NCI-H1417 (cell line): ENCODE results near the gene BARX2.
"Not testable (repeated sequence)": the region's sequence is repeated elsewhere in the genome, so short reads cannot be mapped to it uniquely, and the experiment has no call there.

Source experiments
- DNase-seq, 3 experiments: peaks; one replicate each; lab custom pipeline; 2025; lab: John Stamatoyannopoulos, UW

The BARX2 gene, protein sequence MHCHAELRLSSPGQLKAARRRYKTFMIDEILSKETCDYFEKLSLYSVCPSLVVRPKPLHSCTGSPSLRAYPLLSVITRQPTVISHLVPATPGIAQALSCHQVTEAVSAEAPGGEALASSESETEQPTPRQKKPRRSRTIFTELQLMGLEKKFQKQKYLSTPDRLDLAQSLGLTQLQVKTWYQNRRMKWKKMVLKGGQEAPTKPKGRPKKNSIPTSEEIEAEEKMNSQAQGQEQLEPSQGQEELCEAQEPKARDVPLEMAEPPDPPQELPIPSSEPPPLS

DNA sequence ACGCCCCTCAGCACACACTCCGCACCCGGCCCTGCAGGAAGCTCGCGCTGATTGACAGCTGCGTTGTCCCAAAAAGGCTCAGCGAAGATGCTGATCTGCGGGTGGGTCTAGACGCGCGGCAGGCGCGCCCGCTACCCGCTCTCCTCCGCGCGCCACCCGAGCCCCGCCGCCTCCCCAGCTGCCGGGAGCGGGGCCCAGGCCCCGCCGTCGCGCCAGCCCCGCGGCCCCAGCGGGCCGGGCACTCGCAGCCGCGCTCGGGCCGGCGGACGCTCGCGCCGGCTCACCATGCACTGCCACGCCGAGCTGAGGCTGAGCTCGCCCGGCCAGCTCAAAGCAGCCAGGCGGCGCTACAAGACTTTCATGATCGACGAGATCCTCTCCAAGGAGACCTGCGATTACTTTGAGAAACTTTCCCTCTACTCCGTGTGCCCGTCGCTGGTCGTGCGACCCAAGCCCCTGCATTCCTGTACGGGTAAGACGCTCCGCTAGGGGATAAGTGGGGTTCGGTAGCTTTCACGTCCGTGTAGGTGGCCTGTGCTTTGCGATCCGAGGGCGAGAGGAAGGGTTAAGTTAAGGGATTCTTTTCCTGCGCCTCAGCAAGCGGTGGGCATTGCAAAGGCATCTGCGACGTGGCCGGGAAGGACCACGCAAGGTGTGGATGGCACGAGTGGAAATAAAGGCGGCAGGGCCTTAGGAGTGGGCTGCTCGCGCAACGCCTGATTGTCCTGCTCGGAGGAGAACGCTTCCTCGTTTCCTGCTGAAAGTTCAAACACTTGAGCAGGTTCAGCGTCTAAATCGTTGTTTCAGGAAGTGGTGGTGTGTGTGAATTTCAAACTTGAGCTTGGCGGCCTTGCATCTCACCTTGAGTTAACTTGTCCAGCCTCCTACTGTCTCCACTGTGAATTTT is at the start of gene BARX2:
TSS of gene BARX2 (plus strand) at position 98 of the 907 bp plus-strand sequence. CDS start at position 286, 188 bp downstream.
- DNase-seq, result peak; percentile 35 to 77 (median 71)

DNA sequence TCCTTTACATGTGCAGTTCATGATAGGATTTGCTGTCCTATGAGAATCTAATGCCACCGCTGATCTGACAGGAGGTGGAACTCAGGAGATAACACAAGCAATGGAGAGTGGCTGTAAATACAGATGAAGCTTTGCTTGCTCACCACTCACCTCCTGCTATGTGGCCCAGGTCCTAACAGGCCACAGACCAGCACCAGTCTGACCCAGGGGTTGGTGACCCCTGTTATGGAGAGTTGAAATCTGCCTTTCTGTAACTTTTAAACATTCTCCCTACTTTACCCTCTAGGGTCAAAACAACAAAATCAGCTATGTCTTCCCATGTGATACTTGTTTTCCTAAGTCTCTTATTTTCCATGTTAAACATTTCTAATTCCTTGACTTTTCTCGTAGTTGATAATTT is 48.7 kb upstream of the BARX2 start:
- no peak for DNase-seq

DNA sequence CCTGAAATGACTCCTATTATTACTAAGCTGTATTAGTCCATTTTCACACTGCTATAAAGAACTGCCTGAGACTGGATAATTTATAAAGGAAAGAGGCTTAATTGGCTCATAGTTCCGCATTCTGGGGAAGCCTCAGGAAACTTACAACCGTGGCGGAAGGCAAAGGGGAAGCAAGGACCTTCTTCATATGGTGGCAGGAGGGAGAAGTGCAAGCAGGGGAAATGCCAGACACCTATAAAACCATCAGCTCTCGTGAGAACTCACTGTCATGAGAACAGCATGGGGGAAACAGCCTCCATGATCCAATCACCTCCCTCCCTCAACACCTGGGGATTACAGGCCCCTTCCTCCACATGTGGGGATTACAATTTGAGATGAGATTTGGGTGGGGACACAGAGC is 47.9 kb upstream of the BARX2 start:
- not testable (repeated sequence) for DNase-seq

DNA sequence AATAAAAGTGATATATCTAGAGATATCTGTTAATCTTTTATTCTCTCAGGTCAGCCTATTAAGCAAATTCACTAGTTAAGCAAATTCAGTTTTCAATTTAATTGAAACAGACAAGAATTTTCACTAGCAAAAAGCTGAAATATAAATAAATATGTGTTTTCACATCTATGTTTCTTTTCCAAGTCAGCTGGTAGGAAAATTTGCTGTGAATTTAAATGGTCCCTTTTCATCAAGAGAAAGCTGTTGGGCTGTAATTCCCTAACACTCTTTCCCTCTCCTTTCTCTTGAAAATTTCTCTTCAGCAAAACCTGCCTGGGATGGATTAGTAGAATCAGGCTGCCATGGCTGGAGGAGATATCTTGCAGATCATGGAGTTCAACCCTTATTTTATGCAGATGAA is 46.9 kb upstream of the BARX2 start:
- DNase-seq, result no peak

DNA sequence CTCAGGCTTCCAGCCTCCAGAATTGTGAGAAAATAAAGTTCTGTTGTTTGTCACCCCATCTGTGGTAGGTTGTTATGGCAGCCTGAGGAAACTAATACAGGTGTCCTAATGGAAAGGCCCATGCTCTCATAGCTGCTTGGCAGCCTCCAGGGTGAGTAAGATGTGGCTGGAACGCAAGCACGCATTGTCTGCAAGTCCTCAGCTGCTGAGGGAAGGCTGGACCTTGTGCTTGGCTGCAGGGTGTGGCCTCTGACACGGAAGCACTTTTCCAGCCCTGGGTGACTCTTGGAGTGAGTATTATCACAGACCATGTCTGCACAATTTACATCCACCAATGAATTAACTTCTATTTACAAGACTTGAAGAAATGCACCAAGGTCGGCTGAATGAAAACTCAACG is 44.4 kb upstream of the BARX2 start:
- DNase-seq, result peak in 1 of 3 experiments; percentile 59

DNA sequence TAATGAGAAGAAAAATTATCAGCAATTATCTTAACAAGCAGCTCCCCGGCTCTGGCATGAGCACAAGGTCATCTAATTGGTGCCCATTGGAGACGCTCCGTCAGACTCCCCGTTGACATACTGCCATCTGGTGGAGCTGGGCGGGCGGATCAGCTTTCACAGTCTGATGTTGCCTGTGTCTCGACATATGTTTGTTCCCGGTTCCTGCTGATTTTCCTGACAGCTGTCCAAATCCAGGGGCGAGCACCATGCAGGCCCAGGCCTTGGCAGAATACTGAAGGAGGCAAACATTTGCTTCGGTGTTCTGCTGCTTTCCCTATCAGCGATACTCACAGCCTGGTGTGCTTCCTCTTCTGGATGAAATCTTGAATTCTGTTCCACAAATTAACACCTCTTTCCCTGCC is 43.8 kb upstream of the BARX2 start:
- DNase-seq, result peak; percentile 81 to 97 (median 92)

DNA sequence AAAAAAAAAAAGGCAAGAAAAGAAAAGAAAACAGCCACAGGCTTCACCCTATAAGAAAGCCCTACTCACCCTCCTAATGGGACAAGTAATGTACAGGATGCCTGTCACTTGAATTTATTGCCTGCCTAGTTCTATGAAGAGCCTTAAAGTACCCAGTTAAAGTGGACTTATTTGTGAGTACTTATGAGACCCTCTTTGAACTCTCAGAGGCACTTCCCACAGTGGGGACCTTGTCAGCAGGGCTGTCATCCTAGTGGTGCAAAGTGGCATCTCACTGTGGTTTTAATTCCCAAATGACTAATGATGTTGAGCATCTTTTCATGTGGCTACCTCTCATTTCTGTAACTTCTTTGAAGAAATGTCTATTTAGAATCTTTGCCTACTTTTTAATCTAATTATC is 41.8 kb upstream of the BARX2 start:
- DNase-seq, result peak in 2 of 3 experiments; percentile 51 to 68

DNA sequence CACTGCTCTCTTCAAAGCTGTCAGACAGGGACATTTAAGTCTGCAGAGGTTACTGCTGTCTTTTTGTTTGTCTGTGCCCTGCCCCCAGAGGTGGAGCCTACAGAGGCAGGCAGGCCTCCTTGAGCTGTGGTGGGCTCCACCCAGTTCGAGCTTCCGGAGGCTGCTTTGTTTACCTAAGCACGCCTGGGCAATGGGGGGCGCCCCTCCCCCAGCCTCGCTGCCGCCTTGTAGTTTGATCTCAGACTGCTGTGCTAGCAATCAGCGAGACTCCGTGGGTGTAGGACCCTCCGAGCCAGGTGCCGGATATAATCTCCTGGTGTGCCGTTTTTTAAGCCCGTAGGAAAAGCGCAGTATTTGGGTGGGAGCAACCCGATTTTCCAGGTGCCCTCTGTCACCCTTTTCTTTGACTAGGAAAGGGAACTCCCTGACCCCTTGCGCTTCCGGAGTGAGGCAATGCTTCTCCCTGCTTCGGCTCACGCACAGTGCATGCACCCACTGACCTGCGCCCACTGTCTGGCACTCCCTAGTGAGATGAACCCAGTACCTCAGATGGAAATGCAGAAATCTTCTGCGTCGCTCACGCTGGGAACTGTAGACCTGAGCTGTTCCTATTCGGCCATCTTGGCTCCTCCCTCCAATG is 31.2 kb upstream of the BARX2 start:
- not testable (repeated sequence) for DNase-seq

DNA sequence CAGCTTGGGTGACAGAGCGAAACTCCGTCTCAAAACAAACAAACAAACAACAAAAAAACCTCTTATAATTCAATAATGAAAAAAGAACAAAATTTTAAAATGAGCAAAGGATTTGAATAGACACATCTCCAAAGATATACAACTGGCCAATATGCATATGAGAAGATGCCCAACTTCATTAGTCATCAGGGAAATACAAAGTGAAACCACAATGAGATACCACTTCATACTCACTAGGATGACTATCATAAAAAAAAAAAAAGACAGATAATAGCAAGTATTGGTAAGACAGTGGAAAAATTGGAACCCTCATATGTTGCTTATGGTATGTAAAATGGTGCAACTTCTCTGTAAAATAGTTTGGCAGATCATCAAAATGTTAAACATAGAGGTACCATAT is 28.7 kb upstream of the BARX2 start:
- DNase-seq, result no peak

DNA sequence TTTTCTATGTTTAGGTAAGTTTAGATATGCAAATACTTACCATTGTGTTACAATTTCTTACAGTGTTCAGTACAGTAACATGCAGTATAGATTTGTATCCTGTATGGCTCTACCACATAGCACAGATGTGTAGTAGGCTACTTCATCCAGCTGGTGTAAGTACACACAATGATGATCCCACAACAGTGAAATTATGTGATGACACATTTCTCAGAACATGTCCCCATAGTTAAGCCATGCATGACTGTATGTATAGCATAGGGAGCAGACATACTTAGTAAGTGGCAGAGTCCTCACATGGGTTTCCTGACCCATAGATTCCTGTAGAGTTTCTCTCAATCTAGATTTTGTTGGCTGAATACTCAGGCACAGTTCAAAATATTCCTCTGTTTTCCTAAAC is 26.8 kb upstream of the BARX2 start:
- DNase-seq, result no peak

DNA sequence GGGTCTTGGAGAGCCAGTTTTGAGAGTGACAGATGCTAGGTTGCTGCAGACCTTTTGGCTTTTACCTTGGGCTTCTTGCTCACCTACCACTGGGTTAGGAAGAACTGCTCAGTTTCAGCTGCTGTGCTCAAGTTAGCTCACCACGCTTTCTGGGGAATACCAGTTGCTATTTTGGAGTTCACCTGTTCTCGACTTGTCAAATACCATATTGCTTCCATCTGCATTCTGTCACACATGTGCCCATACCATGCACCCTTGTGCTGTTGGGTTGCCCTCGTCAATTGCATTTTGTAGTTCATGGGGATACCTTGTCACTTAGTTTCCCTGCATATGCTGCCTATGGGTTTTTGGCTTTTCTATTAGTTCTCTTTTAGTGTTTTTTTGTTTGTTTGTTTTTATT is 23.0 kb upstream of the BARX2 start:
- DNase-seq, result no peak

DNA sequence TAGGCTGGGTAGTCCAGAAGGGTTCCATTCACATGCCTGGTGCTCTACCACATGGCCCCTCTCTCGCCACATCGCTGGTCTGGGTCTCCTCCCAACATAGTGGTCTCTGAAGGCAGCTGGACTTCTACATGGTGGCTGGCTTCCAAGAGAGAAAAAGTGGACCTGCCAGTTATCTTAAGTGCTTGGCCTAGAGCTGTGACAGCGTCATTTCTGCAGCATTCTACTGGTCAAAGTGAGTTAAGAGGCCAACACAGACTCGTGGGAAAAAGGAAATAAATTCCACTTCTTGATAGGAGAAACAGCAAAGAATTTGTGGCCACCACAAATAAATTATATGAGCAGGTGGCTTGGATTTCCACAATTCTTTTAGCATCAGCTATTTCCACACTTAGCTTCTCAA is 21.0 kb upstream of the BARX2 start:
- DNase-seq, result no peak

DNA sequence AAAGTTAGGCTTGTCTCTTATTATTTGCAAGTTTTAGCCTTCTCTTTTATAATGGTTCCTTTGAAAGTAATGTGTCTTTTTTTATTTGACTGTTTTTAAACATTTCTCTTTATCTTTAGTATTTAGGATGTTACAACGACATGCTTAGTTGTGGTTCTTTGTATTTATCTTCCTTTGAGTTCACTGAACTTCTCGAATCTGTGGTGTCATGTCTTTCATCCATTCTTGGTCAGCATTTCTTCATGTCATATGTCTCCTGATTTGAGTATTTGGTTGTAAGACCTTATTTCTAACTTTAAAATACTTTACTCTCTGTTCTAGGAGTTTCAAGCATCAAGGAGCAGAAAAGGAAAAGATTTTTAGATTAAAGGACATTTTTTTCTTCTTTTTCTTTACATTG is 15.9 kb upstream of the BARX2 start:
- DNase-seq, result no peak

DNA sequence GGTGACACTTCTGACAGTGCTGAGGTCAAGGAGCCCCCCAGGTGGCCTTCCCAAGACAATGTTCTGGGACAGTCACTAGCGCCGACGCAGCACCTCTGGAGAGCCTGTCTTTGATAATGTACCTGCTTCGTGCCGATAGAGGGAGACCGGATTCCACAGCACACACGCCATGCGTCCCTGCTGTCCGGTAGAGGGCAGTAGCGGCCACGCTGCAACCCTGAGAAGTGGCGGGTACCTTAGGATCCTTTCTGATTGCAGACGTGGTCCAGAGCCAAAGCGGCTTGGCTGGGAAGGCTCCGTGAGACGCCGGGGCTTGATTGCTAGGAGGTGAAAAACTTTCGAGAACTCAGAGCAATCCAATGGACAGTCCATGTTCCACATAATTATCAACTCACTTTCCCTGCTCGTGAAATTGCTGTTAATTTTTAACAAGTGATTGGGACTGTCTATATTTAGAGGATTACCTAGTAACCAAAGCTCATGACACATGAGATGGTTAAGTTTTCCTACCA is 11.4 kb upstream of the BARX2 start:
- DNase-seq, result peak; percentile 83 to 95 (median 84)

DNA sequence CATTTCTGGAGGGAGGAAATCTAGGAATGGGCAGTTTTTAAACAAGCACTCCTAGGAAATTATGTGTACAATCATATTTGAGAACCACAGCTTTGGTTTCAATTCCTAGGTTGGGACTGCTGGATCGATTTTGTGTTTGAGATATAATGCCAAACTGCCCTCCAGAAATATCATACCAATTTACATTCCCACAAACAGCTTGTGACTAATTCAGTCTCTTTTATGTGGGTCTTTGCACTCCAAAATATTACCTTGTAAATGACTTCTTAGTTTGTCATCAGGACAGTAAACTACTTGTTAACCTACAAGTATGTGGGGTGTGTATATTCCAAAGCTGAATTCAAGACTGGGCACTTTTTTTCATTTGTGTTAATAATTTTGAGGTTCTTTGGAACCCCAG is 9.8 kb upstream of the BARX2 start:
- no peak for DNase-seq

DNA sequence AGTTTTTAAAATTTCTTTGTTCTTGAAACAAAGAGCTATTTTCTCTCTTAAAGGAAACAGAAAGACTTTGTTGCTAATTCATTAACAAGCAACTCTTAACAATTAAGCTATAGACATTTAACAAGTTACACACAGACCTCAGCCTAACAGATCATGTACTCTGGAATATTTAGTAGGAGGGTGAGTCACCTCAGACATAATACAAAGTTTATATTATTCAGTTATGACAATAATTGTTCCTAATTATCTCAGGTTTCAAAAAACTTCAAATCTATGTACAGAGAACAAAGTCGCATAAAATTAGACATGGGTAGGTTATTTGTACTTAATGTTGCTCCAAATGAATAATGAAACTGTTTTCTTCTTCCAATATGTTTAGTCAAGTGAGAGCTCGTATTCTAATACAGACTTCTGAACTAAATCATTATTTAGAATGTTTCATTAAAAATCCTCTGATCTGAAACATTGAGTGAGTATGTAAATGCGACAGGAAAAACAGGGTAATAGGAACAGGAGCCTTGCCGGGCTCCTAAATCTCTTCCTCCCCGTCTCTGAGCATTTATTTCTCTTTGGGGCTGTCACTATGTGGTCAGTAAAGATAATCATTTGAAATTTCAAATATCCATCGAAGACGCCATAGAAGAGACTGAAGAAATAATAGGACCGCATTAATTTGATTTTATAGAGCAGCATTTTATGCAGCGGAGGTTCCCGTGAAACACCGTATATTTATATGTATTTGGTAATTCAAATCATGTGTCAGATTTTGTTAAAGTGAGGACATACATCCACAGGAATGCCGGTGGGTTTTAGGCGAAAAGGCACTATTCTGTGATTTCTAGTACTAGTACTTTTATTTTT is 8.7 kb upstream of the BARX2 start:
- DNase-seq, result no peak

DNA sequence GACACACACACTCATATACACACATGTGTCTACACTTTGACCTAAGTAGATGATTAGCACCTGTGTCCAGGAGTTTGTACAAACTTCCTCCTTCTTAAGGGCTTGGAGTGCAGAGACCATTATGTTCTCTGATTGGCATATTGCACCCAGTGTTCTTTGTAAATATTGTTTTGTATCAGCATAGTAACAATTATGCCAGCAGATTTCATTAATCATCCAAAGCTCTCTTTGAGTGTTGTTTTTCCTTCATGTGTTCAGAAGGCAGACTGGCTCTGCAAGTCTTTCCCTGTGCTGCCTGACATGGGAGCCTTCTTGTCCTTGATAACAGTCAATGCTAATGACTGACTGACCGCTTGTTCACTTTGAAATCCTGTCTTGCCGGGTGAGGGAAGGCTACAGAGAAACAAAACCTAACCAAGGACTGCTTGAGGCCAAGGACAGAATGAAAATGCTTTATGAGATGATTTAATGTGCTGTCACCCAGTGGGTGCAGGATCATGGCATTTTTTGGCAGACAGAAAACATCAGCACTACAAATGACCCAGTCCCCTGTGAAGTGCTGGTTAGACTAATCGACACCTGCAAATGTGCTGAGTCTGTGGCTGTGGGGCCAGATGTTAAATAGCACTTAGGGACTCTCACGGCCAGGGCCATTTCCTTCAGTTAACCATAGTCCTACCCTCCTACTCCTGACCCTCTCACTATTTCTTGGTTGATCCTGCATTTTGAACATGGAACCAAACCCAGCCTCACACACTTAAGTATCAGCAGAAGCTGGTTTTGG is 6.6 kb upstream of the BARX2 start:
- DNase-seq, result peak in 2 of 3 experiments; percentile 65 to 91

DNA sequence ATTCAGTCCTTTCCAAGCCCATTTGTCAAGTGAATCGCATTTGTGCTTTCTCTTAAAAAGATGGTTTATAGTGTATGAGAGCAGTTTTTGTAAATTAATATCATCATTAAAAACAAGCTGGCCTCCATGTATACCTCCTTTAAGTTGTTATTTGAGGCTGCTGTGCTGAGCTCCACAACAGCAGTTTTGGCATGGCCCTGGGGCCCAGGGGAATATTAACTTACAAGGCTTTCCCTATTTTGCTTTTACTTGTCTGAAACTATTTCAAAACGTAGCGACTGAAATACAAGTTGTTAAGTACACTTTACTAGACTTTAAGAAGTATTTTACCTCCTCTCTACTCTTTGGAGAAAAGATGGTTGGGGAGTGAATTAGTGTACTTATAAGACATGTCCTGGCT is 4.9 kb upstream of the BARX2 start:
- DNase-seq, result no peak

DNA sequence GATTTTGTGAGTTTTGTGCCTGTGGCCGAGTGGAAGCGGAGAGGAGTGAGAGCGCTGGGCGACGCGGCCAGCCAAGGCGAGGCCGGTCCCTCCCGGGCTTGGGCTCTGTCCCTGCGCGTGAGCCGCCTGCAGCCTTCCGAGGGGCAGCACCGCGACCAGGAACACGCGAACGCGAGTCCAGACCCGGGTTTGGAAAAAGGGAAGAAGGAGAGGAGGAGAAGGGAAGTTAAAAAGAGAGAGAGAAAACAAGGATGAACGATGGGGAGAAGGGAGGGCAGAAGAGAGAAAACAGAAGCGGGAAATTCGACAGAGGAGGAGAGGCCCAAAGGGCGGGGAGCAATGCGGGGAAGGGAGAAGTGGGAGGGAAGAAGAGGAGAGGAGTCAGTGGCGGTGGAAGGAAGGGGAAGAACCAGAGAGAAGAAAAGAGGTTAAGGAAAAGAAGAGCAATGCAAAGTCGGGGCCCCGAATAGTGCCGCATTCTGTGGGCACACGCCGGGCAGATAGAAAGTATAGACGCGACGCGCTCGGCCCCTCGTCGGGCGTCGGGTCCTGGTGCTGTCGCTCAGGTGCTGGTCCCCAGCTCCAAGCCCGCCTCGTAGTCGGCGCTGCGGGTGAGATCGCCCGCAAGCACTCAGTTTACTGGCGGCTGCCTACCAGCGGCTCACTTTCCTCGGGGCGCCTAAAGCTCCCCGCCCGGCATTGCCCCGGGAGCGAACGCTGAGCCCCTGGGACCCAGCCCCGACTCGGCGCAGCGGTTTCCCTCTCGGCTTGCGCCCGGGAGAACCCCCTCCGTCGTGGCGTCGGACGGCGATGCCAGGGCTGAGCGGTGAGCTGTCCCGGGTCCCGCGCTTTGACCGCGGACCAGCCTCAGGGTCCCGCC is 2.8 kb upstream of the BARX2 start:
- DNase-seq, result no peak

DNA sequence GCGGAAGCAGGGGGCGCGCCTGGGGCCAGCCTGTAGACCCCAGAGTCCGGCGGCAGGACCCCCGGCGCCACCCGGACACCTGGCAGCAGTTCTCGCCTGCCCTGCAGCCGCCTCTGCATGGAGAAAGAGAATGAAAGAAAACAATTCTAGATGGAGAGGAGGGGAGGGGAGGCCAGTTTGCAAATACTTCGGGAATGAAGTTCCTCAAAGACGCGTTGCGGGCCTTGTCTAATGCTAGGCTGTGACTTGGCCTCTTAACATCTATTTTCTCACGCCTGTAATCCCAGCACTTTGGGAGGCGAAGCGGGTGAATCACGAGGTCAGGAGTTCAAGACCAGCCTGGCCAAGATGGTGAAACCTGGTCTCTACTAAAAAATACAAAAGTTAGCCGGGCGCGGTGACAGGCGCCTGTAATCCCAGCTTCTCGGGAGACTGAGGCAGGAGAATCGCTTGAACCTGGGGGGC is 2.1 kb upstream of the BARX2 start:
- no peak for DNase-seq
